ENCODE results near the gene PPFIBP1. TPM values are rescaled to one million over a fixed set of nuclear protein-coding genes. Genes with fewer than 3 reads are reported as not detected.

Gene PPFIBP1
- total RNA-seq (1 to 10 TPM; 5.2 to 6.5 TPM), polyA plus RNA-seq (1 to 10 TPM; 2.1 to 2.3 TPM)

GRCh38 chr12:27523642-27524493 is at the start of gene PPFIBP1:
Gene PPFIBP1, plus strand, starts transcription at chr12:27524206. Its CDS starts 109,191 bp downstream, at chr12:27633397.
- peak; percentile 84 to 96 (median 87) for DNase-seq
- Mint-ChIP-seq H3K27me3 (peaks cover 4% of the 10 kb centered on the region in 2 donors), H3K4me1 (peaks cover 13 to 40% (median 27%) of the 10 kb centered on the region in 4 donors), H3K4me3 (peak within 1 kb of the TSS; percentile 96 to 99 (median 98)), H3K36me3 (peaks cover 0 to 6% of the 10 kb centered on the region in 2 donors), H3K9me3 (no peaks in the 10 kb centered on the region), H3K27ac (peak within 1 kb of the TSS; percentile 92 to 97 (median 95))
- H3K9me3 ChIP-seq (ENCODE audit: control insufficient read depth in 1 of 2, low read length in 2 of 2) = no peaks in the 10 kb centered on the region
- no peaks in the 10 kb centered on the region for H3K36me3 ChIP-seq (ENCODE audit: insufficient read depth, low read length)
- H3K27me3 ChIP-seq (ENCODE audit: insufficient read depth, low read length) = no peaks in the 10 kb centered on the region
- peak within 1 kb of the TSS; percentile 39 to 98 for H3K4me3 ChIP-seq (ENCODE audit: low read length in 2 of 2)
- ChIA-PET POLR2A (ENCODE audit: partially characterized antibody) (interaction anchor here (1.1 to 1.8 kb wide), 3 partner anchors 257 to 691 kb away, joined by 4 read pairs; partner anchors contain the start of genes CCDC91, ITPR2, KLHL42 and MANSC4), CTCF (ENCODE audit: partially characterized antibody) (interaction anchor here (1.2 to 1.6 kb wide), 2 partner anchors 90 to 508 kb away, joined by 3 read pairs; no protein-coding TSS in a partner anchor)
- H3K27ac ChIP-seq (ENCODE audit: low read depth, low read length) = peak within 1 kb of the TSS; percentile 65
- intact Hi-C loops (cut with micrococcal nuclease) = loop anchor here (1.0 to 5.0 kb wide), 6 partner anchors 10 to 692 kb away; partner anchors contain the start of genes ITPR2, MED21, MRPS35 and STK38L
- peaks cover 17% of the 10 kb centered on the region for H3K4me1 ChIP-seq (ENCODE audit: insufficient read depth, low read length)

- Histone ChIP-seq H3K27ac (ENCODE audit: low read depth, low read length) (no peak overlapping the region), H3K36me3 (ENCODE audit: insufficient read depth, low read length) (no peaks in the 10 kb centered on the region), H3K9me3 (ENCODE audit: control insufficient read depth in 1 of 2, low read length in 2 of 2) (peaks cover 0 to 3% of the 10 kb centered on the region in 2 donors), H3K27me3 (ENCODE audit: insufficient read depth, low read length) (no peaks in the 10 kb centered on the region), H3K4me1 (ENCODE audit: insufficient read depth, low read length) (no peaks in the 10 kb centered on the region), H3K4me3 (ENCODE audit: low read length in 2 of 2) (no peak overlapping the region)
- H3K9me3 Mint-ChIP-seq = peaks cover 0 to 32% (median 28%) of the 10 kb centered on the region in 8 donors
- no peak overlapping the region for H3K4me3 Mint-ChIP-seq
- H3K27me3 Mint-ChIP-seq = no peaks in the 10 kb centered on the region
- POLR2A ChIA-PET (ENCODE audit: partially characterized antibody) = no interaction called here
- no peak overlapping the region for H3K27ac Mint-ChIP-seq
- H3K36me3 Mint-ChIP-seq = peaks cover 0 to 6% of the 10 kb centered on the region in 2 donors
- intact Hi-C loops (cut with micrococcal nuclease) = no loop called here
- H3K4me1 Mint-ChIP-seq = peaks cover 0 to 12% (median 5%) of the 10 kb centered on the region in 4 donors
- CTCF ChIA-PET (ENCODE audit: partially characterized antibody) = no interaction called here
- no peak for DNase-seq
Observed at GRCh38 chr12:27474344-27474743, 49.7 kb upstream of the PPFIBP1 start.

DNA sequence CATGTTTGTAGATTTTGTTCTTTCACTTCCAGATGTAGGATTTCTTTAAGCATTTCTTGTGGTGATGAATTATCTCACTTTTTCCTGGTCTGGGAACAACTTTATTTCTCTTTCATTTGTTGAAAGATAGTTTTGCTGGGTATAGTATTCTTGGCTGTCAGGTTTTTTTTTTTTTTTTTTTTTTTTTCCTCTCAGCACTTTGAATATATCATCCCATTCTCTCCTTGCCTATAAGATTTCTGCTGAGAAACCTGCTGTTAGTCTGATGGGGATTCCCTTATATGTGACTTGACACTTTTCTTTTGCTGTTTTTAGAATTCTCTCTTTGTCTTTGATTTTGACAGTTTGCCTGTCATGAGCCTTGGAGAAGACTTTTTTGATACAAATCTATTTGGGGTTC is 47.0 kb upstream of the PPFIBP1 start:
- ChIA-PET CTCF (ENCODE audit: partially characterized antibody) (no interaction called here), POLR2A (ENCODE audit: partially characterized antibody) (no interaction called here)
- peaks cover 2 to 32% (median 30%) of the 10 kb centered on the region in 8 donors for H3K9me3 Mint-ChIP-seq
- no peak overlapping the region for H3K4me3 Mint-ChIP-seq
- H3K27ac ChIP-seq (ENCODE audit: low read depth, low read length) = no peak overlapping the region
- intact Hi-C loops (cut with micrococcal nuclease) = no loop called here
- H3K4me1 Mint-ChIP-seq = peaks cover 0 to 9% (median 5%) of the 10 kb centered on the region in 4 donors
- peaks cover 0 to 3% of the 10 kb centered on the region in 2 donors for H3K9me3 ChIP-seq (ENCODE audit: control insufficient read depth in 1 of 2, low read length in 2 of 2)
- no peak for DNase-seq
- H3K36me3 Mint-ChIP-seq = peaks cover 0 to 7% of the 10 kb centered on the region in 2 donors
- no peaks in the 10 kb centered on the region for H3K36me3 ChIP-seq (ENCODE audit: insufficient read depth, low read length)
- H3K27me3 ChIP-seq (ENCODE audit: insufficient read depth, low read length) = no peaks in the 10 kb centered on the region
- no peak overlapping the region for H3K4me3 ChIP-seq (ENCODE audit: low read length in 2 of 2)
- H3K27ac Mint-ChIP-seq = no peak overlapping the region
- H3K4me1 ChIP-seq (ENCODE audit: insufficient read depth, low read length) = no peaks in the 10 kb centered on the region
- no peaks in the 10 kb centered on the region for H3K27me3 Mint-ChIP-seq

DNA sequence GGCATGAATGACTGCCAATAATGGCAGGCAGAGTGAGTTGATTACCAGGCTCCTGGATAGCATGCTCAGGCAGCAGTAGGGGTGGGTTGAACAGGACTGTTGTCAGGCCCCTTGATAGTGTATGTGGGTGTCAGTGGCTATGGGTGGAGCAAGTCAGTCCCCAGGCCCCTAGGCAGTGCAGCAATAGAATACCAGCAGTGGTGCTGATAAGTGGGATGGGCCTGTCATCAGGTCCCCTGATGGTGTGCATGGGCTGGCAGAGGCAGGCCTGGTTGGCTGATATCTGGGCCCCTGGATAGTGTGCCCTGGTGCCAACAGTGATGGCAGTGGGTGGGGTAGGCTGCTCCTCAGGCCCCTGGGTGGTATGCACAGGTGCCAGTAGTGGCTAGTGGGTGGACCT is 45.1 kb upstream of the PPFIBP1 start:
- Mint-ChIP-seq H3K27ac (no peak overlapping the region), H3K9me3 (peaks cover 2 to 32% (median 30%) of the 10 kb centered on the region in 8 donors), H3K4me3 (no peak overlapping the region), H3K36me3 (peaks cover 0 to 7% of the 10 kb centered on the region in 2 donors), H3K27me3 (no peaks in the 10 kb centered on the region), H3K4me1 (no peaks in the 10 kb centered on the region)
- Histone ChIP-seq H3K9me3 (ENCODE audit: control insufficient read depth in 1 of 2, low read length in 2 of 2) (peaks cover 0 to 3% of the 10 kb centered on the region in 2 donors), H3K27ac (ENCODE audit: low read depth, low read length) (no peak overlapping the region), H3K4me1 (ENCODE audit: insufficient read depth, low read length) (no peaks in the 10 kb centered on the region), H3K27me3 (ENCODE audit: insufficient read depth, low read length) (no peaks in the 10 kb centered on the region), H3K36me3 (ENCODE audit: insufficient read depth, low read length) (no peaks in the 10 kb centered on the region), H3K4me3 (ENCODE audit: low read length in 2 of 2) (no peak overlapping the region)
- CTCF ChIA-PET (ENCODE audit: partially characterized antibody) = no interaction called here
- intact Hi-C loops (cut with micrococcal nuclease) = no loop called here
- DNase-seq = no peak
- POLR2A ChIA-PET (ENCODE audit: partially characterized antibody) = no interaction called here

GRCh38 chr12:27480016-27480415 is 44.0 kb upstream of the PPFIBP1 start:
- H3K27me3 ChIP-seq (ENCODE audit: insufficient read depth, low read length) = no peaks in the 10 kb centered on the region
- CTCF ChIA-PET (ENCODE audit: partially characterized antibody) = no interaction called here
- H3K4me3 ChIP-seq (ENCODE audit: low read length in 2 of 2) = no peak overlapping the region
- peaks cover 2 to 32% (median 29%) of the 10 kb centered on the region in 8 donors for H3K9me3 Mint-ChIP-seq
- H3K4me1 ChIP-seq (ENCODE audit: insufficient read depth, low read length) = no peaks in the 10 kb centered on the region
- DNase-seq = no peak
- H3K27ac Mint-ChIP-seq = no peak overlapping the region
- intact Hi-C loops (cut with micrococcal nuclease) = no loop called here
- no peaks in the 10 kb centered on the region for H3K36me3 ChIP-seq (ENCODE audit: insufficient read depth, low read length)
- POLR2A ChIA-PET (ENCODE audit: partially characterized antibody) = no interaction called here
- H3K36me3 Mint-ChIP-seq = peaks cover 0 to 7% of the 10 kb centered on the region in 2 donors
- no peak overlapping the region for H3K4me3 Mint-ChIP-seq
- H3K4me1 Mint-ChIP-seq = no peaks in the 10 kb centered on the region
- H3K27ac ChIP-seq (ENCODE audit: low read depth, low read length) = no peak overlapping the region
- H3K27me3 Mint-ChIP-seq = no peaks in the 10 kb centered on the region
- peaks cover 0 to 3% of the 10 kb centered on the region in 2 donors for H3K9me3 ChIP-seq (ENCODE audit: control insufficient read depth in 1 of 2, low read length in 2 of 2)

GRCh38 chr12:27486961-27487360 is 37.0 kb upstream of the PPFIBP1 start:
- intact Hi-C loops (cut with micrococcal nuclease) = no loop called here
- ChIA-PET POLR2A (ENCODE audit: partially characterized antibody) (no interaction called here), CTCF (ENCODE audit: partially characterized antibody) (no interaction called here)
- Mint-ChIP-seq H3K4me1 (no peaks in the 10 kb centered on the region), H3K36me3 (no peaks in the 10 kb centered on the region), H3K4me3 (no peak overlapping the region), H3K27me3 (peaks cover 0 to 2% of the 10 kb centered on the region in 2 donors), H3K27ac (no peak overlapping the region), H3K9me3 (peaks cover 0 to 4% (median 0%) of the 10 kb centered on the region in 8 donors)
- no peak overlapping the region for H3K27ac ChIP-seq (ENCODE audit: low read depth, low read length)
- H3K27me3 ChIP-seq (ENCODE audit: insufficient read depth, low read length) = peaks cover 6% of the 10 kb centered on the region
- DNase-seq = no peak
- H3K4me1 ChIP-seq (ENCODE audit: insufficient read depth, low read length) = no peaks in the 10 kb centered on the region
- no peaks in the 10 kb centered on the region for H3K36me3 ChIP-seq (ENCODE audit: insufficient read depth, low read length)
- H3K9me3 ChIP-seq (ENCODE audit: control insufficient read depth in 1 of 2, low read length in 2 of 2) = no peaks in the 10 kb centered on the region
- no peak overlapping the region for H3K4me3 ChIP-seq (ENCODE audit: low read length in 2 of 2)

DNA sequence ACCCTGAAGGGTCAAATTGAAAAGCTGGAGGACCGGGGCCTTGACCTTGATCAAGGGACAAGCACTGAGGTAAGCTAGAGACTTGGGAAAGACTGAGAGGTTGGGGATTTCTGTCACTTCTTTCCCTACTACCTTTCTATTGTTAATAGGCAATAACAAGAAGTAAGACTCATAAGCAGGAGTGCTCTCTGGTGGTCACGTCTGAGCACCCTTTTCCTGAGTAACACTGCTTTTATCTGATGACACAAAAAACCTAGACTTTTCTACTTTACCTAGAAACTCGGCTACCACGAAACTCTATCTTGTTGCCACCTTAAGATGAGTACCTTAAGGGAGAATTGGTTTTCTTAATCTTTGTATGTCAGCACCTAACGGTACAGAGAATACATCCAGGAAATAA is 35.5 kb upstream of the PPFIBP1 start:
- intact Hi-C loops (cut with micrococcal nuclease) = no loop called here
- ChIA-PET CTCF (ENCODE audit: partially characterized antibody) (no interaction called here), POLR2A (ENCODE audit: partially characterized antibody) (no interaction called here)

More for the DNA sequence above, 35.5 kb upstream of the PPFIBP1 start:
- H3K4me1 ChIP-seq (ENCODE audit: insufficient read depth, low read length) = no peaks in the 10 kb centered on the region
- peaks cover 2 to 3% of the 10 kb centered on the region in 2 donors for H3K27me3 Mint-ChIP-seq
- no peak overlapping the region for H3K27ac ChIP-seq (ENCODE audit: low read depth, low read length)
- H3K36me3 ChIP-seq (ENCODE audit: insufficient read depth, low read length) = no peaks in the 10 kb centered on the region
- H3K27me3 ChIP-seq (ENCODE audit: insufficient read depth, low read length) = peaks cover 6% of the 10 kb centered on the region
- no peak for DNase-seq
- no peaks in the 10 kb centered on the region for H3K9me3 ChIP-seq (ENCODE audit: control insufficient read depth in 1 of 2, low read length in 2 of 2)
- H3K4me3 ChIP-seq (ENCODE audit: low read length in 2 of 2) = no peak overlapping the region
- no peaks in the 10 kb centered on the region for H3K36me3 Mint-ChIP-seq
- no peak overlapping the region for H3K27ac Mint-ChIP-seq
- no peaks in the 10 kb centered on the region for H3K4me1 Mint-ChIP-seq
- no peak overlapping the region for H3K4me3 Mint-ChIP-seq
- peaks cover 0 to 4% (median 0%) of the 10 kb centered on the region in 8 donors for H3K9me3 Mint-ChIP-seq
